Measurements from ENCODE around the gene WNT9B.

The WNT9B gene

DNA sequence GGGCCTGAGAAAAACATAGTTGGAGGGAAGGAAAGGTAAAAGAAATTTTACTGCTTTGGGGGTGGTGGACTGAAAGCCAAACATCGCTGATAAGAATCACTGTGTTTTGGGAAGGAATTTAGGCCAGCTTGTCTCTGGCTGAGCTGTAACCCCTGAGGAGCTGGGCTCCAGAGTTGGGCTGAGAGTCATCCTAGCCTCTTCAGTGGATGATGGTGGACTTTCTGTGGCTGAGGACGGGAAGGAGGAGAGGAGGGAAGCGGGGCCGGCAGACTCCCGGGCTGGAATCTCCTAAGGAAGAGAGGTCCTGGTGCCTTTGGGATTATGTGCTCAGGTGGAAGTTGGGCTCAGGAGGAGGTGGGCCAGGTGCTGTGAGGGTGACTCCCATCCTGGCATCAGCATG lies 8.6 kb downstream of the WNT9B start:
- no peaks in the 10 kb centered on the region for H3K79me2 ChIP-seq (ENCODE audit: insufficient read depth, low read depth)
- H4K20me1 ChIP-seq (ENCODE audit: insufficient read depth): no peaks in the 10 kb centered on the region
- H2AFZ ChIP-seq (ENCODE audit: low read depth): no peak overlapping the region
- H3K9ac ChIP-seq: no peak overlapping the region
- no peaks in the 10 kb centered on the region for H3K36me3 ChIP-seq (ENCODE audit: insufficient read depth)
- TF ChIP-seq, protein P1, sequence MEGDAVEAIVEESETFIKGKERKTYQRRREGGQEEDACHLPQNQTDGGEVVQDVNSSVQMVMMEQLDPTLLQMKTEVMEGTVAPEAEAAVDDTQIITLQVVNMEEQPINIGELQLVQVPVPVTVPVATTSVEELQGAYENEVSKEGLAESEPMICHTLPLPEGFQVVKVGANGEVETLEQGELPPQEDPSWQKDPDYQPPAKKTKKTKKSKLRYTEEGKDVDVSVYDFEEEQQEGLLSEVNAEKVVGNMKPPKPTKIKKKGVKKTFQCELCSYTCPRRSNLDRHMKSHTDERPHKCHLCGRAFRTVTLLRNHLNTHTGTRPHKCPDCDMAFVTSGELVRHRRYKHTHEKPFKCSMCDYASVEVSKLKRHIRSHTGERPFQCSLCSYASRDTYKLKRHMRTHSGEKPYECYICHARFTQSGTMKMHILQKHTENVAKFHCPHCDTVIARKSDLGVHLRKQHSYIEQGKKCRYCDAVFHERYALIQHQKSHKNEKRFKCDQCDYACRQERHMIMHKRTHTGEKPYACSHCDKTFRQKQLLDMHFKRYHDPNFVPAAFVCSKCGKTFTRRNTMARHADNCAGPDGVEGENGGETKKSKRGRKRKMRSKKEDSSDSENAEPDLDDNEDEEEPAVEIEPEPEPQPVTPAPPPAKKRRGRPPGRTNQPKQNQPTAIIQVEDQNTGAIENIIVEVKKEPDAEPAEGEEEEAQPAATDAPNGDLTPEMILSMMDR (conservative IDR thresholded peaks at IDR 0.05; ENCODE audit: low read depth, low read length): no peak
- no peak overlapping the region for H3K4me2 ChIP-seq
- no peak overlapping the region for H3K4me3 ChIP-seq (IDR thresholded peaks at IDR 0.05; ENCODE audit: insufficient read depth, low read depth, low read length)
- H3K27me3 ChIP-seq (ENCODE audit: insufficient read depth, low read depth): no peaks in the 10 kb centered on the region
- no peak overlapping the region for H3K27ac ChIP-seq
- no peaks in the 10 kb centered on the region for H3K4me1 ChIP-seq (ENCODE audit: low read depth, poor library complexity, severe bottlenecking)

DNA sequence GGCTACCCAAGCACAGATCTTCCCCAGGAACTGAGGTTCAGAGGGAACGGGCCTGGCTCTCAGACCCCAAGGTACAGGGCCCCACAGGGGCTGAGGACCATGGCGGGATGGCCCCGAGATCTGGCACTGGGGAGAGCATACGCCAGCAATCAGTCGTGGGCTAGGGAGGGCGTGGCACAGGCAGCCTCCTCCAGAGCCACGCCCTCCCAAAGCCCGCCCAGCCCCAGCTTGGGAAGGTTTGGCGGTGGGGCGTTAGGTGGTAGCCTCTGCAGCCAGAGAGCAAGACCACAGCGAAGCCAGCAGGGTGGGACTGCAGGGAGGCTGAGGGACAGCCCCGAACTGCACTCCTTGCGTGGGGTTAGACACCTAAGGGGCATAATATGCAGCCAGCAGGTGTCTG lies 11.6 kb downstream of the WNT9B start:
- H3K9ac ChIP-seq: no peak overlapping the region

DNA sequence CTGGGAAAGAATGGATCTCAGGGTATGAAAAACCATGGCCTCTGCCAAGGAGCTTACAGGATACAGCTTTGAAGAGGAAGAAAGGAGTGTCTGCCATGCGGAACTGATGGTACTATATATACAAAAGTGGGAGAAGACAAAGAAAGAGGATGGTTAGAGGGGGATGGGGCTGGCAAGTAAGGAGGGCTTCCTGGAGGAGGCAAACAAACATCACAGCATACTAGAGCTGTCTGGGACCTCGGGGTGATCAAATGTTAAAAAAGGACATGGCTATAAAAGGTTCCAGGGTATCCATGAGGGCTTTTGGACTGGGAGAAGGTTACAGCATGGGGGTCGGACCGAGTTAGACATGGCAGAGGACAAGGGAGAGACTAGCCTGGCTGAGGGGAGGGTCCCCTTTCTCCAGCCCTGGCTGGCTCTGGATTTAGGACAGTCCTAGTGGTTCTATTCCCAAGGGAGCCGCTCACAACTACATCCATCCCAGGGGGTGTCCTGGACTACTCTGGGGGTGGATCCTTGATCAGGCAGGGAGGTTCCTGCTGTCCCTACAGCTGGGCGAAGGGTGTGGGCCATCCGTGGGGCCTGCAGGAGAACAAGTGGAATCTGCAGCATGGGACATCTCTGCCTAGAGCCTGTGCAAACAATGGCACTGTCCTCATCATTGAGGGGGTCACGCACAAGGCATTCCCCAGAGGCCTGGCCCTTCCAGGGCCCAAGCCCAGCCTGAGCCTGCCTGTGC lies 12.2 kb downstream of the WNT9B start:
- Histone ChIP-seq H3K27me3 (ENCODE audit: insufficient read depth, low read depth) (no peaks in the 10 kb centered on the region), H3K79me2 (ENCODE audit: insufficient read depth, low read depth) (no peaks in the 10 kb centered on the region), H3K27ac (no peak overlapping the region), H3K4me1 (ENCODE audit: low read depth, poor library complexity, severe bottlenecking) (no peaks in the 10 kb centered on the region), H2AFZ (ENCODE audit: low read depth) (no peak overlapping the region), H3K9ac (no peak overlapping the region), H3K36me3 (ENCODE audit: insufficient read depth) (no peaks in the 10 kb centered on the region), H3K4me2 (no peak overlapping the region), H4K20me1 (ENCODE audit: insufficient read depth) (no peaks in the 10 kb centered on the region), H3K4me3 (IDR thresholded peaks at IDR 0.05; ENCODE audit: insufficient read depth, low read depth, low read length) (no peak overlapping the region)
- TF ChIP-seq, protein P1 (conservative IDR thresholded peaks at IDR 0.05; ENCODE audit: low read depth, low read length): no peak

More for the DNA sequence above, 11.6 kb downstream of the WNT9B start:
- TF ChIP-seq, protein P1 (conservative IDR thresholded peaks at IDR 0.05; ENCODE audit: low read depth, low read length): no peak
- no peak overlapping the region for H2AFZ ChIP-seq (ENCODE audit: low read depth)
- no peaks in the 10 kb centered on the region for H3K79me2 ChIP-seq (ENCODE audit: insufficient read depth, low read depth)
- H3K27me3 ChIP-seq (ENCODE audit: insufficient read depth, low read depth): no peaks in the 10 kb centered on the region
- no peaks in the 10 kb centered on the region for H4K20me1 ChIP-seq (ENCODE audit: insufficient read depth)
- H3K4me3 ChIP-seq (IDR thresholded peaks at IDR 0.05; ENCODE audit: insufficient read depth, low read depth, low read length): no peak overlapping the region
- H3K36me3 ChIP-seq (ENCODE audit: insufficient read depth): no peaks in the 10 kb centered on the region
- no peak overlapping the region for H3K4me2 ChIP-seq
- no peak overlapping the region for H3K27ac ChIP-seq
- no peaks in the 10 kb centered on the region for H3K4me1 ChIP-seq (ENCODE audit: low read depth, poor library complexity, severe bottlenecking)

DNA sequence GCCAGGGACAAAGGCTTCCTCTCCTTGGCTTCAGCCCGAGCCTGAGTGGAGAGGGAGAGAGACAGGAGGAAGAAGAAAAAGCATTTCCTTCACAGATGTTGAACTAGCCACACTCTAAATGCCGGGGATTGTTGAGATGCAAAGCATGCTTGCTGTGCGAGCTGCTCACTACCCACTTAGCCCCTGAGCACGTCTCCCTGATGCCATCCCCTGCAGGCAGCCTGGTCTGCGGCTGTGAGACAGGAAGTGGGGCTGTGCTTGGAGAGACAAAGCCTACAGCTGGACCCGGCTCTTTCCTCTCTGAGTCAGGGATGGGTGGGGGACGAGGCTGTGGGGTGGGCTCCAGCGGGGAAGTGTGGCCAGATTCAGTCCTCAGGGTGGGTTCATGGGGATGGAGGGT lies 13.7 kb downstream of the WNT9B start:
- Histone ChIP-seq H3K79me2 (ENCODE audit: insufficient read depth, low read depth) (no peaks in the 10 kb centered on the region), H3K36me3 (ENCODE audit: insufficient read depth) (no peaks in the 10 kb centered on the region), H3K27me3 (ENCODE audit: insufficient read depth, low read depth) (no peaks in the 10 kb centered on the region), H2AFZ (ENCODE audit: low read depth) (no peak overlapping the region), H3K4me3 (IDR thresholded peaks at IDR 0.05; ENCODE audit: insufficient read depth, low read depth, low read length) (no peak overlapping the region), H3K4me2 (no peak overlapping the region), H3K27ac (no peak overlapping the region), H3K9ac (no peak overlapping the region), H3K4me1 (ENCODE audit: low read depth, poor library complexity, severe bottlenecking) (no peaks in the 10 kb centered on the region), H4K20me1 (ENCODE audit: insufficient read depth) (no peaks in the 10 kb centered on the region)
- TF ChIP-seq, protein P1 (conservative IDR thresholded peaks at IDR 0.05; ENCODE audit: low read depth, low read length): no peak
